Cerebellar nuclear complex (tissue), 1 donor: ENCODE measurements around the gene ZNF177.

Experiments used
- DNase-seq, 2 experiments: peaks; one replicate each; lab custom pipeline; 2025; lab: John Stamatoyannopoulos, UW

The ZNF177 gene

GRCh38 chr19:9430444-9430843, 67.6 kb downstream of the ZNF177 start:
- no peak for DNase-seq

- DNase-seq = no peak
Measured at GRCh38 chr19:9431475-9431874, 68.7 kb downstream of the ZNF177 start.
